SKM-1 (cell line): ENCODE results near the gene PARD3.

Experiments
- DNase-seq: peaks from one replicate; lab custom pipeline; 2025; ENCODE audit not compliant: unreplicated experiment; lab: John Stamatoyannopoulos, UW

The PARD3 gene

GRCh38 chr10:34203966-34204630 lies 611.0 kb downstream of the PARD3 start:
- no peak for DNase-seq

- DNase-seq = no peak
Measured at GRCh38 chr10:34200355-34200901, 614.7 kb downstream of the PARD3 start.

- no peak for DNase-seq
Measured at GRCh38 chr10:34198953-34199352, 616.1 kb downstream of the PARD3 start.

GRCh38 chr10:34196058-34196433 lies 619.0 kb downstream of the PARD3 start:
- DNase-seq = no peak

- DNase-seq = no peak
Measured at GRCh38 chr10:34195364-34196057, 619.6 kb downstream of the PARD3 start.

GRCh38 chr10:34193931-34194626 lies 621.0 kb downstream of the PARD3 start:
- no peak for DNase-seq

GRCh38 chr10:34192646-34193045 lies 622.5 kb downstream of the PARD3 start:
- DNase-seq = no peak

- DNase-seq = no peak
Measured at GRCh38 chr10:34191406-34191805, 623.7 kb downstream of the PARD3 start.

GRCh38 chr10:34190580-34190979 lies 624.5 kb downstream of the PARD3 start:
- no peak for DNase-seq

GRCh38 chr10:34189830-34190229 lies 625.3 kb downstream of the PARD3 start:
- no peak for DNase-seq

- DNase-seq = no peak
Measured at GRCh38 chr10:34188221-34188620, 626.9 kb downstream of the PARD3 start.

GRCh38 chr10:34187201-34187600 lies 627.9 kb downstream of the PARD3 start:
- DNase-seq = no peak

GRCh38 chr10:34186745-34187144 lies 628.4 kb downstream of the PARD3 start:
- DNase-seq = no peak

- no peak for DNase-seq
Measured at GRCh38 chr10:34185998-34186397, 629.1 kb downstream of the PARD3 start.

GRCh38 chr10:34184939-34185386 lies 630.1 kb downstream of the PARD3 start:
- no peak for DNase-seq

- no peak for DNase-seq
Measured at GRCh38 chr10:34184397-34184796, 630.7 kb downstream of the PARD3 start.

- no peak for DNase-seq
Measured at GRCh38 chr10:34183016-34183796, 631.9 kb downstream of the PARD3 start.

GRCh38 chr10:34181553-34182300 lies 633.4 kb downstream of the PARD3 start:
- no peak for DNase-seq

GRCh38 chr10:34180749-34181148 lies 634.3 kb downstream of the PARD3 start:
- no peak for DNase-seq

GRCh38 chr10:34179280-34179679 lies 635.8 kb downstream of the PARD3 start:
- DNase-seq = no peak
